Urinary bladder (tissue), 4 donors: ENCODE results near the gene GNAI1. TPM values are rescaled to one million over a fixed set of nuclear protein-coding genes. Genes with fewer than 3 reads are reported as not detected.

ENCODE experiments used
- DNase-seq: peaks from one replicate; pipeline ENCODE4 v3.0.0-alpha.2; 2015; ENCODE audit errors: extremely low spot score
- H3K27ac ChIP-seq: one replicate; pipeline ENCODE4 v1.5.1; 2013; ENCODE audit warnings: low read depth, mild to moderate bottlenecking, moderate library complexity
- H3K36me3 ChIP-seq: one replicate; pipeline ENCODE4 v1.6.1; 2013; ENCODE audit warnings: mild to moderate bottlenecking, moderate library complexity; ENCODE audit not compliant: insufficient read depth
- H3K4me1 ChIP-seq: one replicate; pipeline ENCODE4 v1.6.1; 2013; ENCODE audit warnings: mild to moderate bottlenecking, moderate library complexity; ENCODE audit not compliant: insufficient read depth
- H3K4me3 ChIP-seq: one replicate; pipeline ENCODE4 v1.5.1; 2013; ENCODE audit warnings: low read depth, low read length
- WGBS: extraction: QIAGEN DNeasy Blood & Tissue Kit; methylation state at CpG from one replicate; pipeline ENCODE4 v1.1.7; 2013; 5-methylcytosine and 5-hydroxymethylcytosine counted together
- polyA plus RNA-seq: library from polyadenylated mRNA; stranded (reverse); fragments of 200-250 nt; gene quantifications from one replicate; pipeline ENCODE4 v1.2.3, GENCODE V29; 2013
- small RNA-seq: library from RNA; depleted of rRNA; stranded (forward); fragments of <200 nt; gene quantifications from one replicate; pipeline ENCODE3, GENCODE V24; 2014
- total RNA-seq: library from RNA; depleted of rRNA; stranded (reverse); fragments of >200 nt; gene quantifications from one replicate; pipeline ENCODE4 v1.2.3, GENCODE V29; 2014
- donor health status: healthy with polysubstance abuse.
- donor health status: healthy.

The GNAI1 gene
- total and polyA plus RNA-seq, 2 donors = 49.4 to 81.2 TPM

DNA sequence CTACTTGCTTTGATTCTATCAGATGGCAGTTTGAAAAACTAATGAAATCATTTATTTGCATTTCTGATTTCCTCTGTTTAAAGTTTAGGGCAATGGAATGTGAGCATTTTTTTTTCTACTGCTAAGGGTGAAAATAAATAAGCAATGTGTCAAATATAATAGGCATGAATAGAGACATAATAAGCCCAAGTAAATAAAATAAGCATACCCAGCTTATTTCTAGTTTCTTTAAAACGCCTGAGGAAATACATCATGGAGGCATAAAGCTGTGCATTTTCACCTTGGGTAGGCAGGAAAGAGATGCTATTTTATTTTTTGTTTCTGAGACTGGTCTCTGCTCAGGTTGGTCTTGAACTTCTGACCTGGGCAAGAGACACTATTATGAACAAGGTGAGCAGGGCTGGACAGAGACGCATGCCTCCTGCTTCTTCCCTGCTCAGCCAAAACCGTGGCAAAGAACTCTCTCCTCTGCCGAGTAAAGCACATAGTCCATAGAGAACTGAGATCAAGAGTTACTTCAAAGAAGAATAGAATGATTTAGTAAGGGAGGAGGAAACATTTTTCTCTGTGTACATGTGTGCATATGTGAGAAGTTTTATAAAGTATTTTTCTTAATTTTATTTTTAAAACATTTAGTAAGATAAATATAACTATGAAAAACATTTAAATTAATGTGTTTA is 138.1 kb downstream of the GNAI1 start:
- no peaks in the 10 kb centered on the region for H3K4me1 ChIP-seq
- H3K36me3 ChIP-seq = no peaks in the 10 kb centered on the region
- H3K4me3 ChIP-seq = no peak overlapping the region
- no peak for DNase-seq
- no peak overlapping the region for H3K27ac ChIP-seq
- 65% methylated on average over 4 of the region's 4 CpGs for WGBS

DNA sequence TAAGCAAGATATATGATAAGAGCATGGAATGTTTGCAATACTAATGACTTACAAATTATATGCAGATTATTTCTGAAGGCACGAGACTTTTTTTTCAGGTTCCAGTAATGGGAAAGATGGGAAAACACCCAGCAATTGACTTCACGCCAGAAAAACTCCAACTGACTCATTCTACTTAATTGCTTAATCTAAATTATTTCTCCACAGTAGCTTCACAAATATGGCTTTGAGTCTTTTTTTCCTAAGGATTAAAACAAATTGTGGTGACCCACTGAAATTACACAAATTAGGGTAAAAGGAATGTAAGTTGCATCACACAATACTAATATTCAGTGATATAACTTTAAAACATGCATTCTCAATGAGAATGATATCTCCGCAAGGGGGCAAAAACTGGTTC is 138.7 kb downstream of the GNAI1 start:
- Histone ChIP-seq H3K27ac (no peak overlapping the region), H3K4me1 (no peaks in the 10 kb centered on the region), H3K36me3 (no peaks in the 10 kb centered on the region), H3K4me3 (no peak overlapping the region)
- DNase-seq = no peak
- WGBS = 84% methylated on average over 3 of the region's 3 CpGs

- Histone ChIP-seq H3K36me3 (no peaks in the 10 kb centered on the region), H3K4me3 (no peak overlapping the region), H3K27ac (no peak overlapping the region), H3K4me1 (no peaks in the 10 kb centered on the region)
- no peak for DNase-seq
- WGBS = 62% methylated on average over 1 of the region's 1 CpG
Measured at GRCh38 chr7:80275192-80275605, 140.6 kb downstream of the GNAI1 start.

Small RNAs within 50 kb of the gene (small RNA-seq; reads per million reads assigned to genes)
- not detected for gene RN7SL869P
